SK-N-SH (cell line): ENCODE results near the gene MON2.

Source experiments
- EP300 ChIP-seq, 2 experiments: IDR thresholded peaks; 2 replicates each; pipeline versions ENCODE4 v1.4.0 to v1.6.1; 2012; ENCODE audit warnings: borderline replicate concordance in 1 of 2, low read depth in 1 of 2, low read length in 1 of 2
- EZH2phosphoT487 ChIP-seq: fragments of 200-600 bp; sonication (generic); IDR thresholded peaks from 2 replicates; pipeline ENCODE4 v1.6.1; 2017; ENCODE audit warnings: low read depth, mixed run types, mild to moderate bottlenecking, antibody characterized with exemption, moderate library complexity, borderline replicate concordance
- GABPA ChIP-seq: IDR thresholded peaks from 2 replicates; pipeline ENCODE4 v1.4.0; 2012; ENCODE audit warnings: low read depth, mild to moderate bottlenecking
- MXI1 ChIP-seq: IDR thresholded peaks from 2 replicates; pipeline ENCODE4 v1.6.1; 2012; ENCODE audit warnings: mild to moderate bottlenecking, low read depth, low read length, improper control_type of control experiment
- NFIC ChIP-seq: IDR thresholded peaks from 2 replicates; pipeline ENCODE4 v1.4.0; 2012; ENCODE audit warnings: borderline replicate concordance
- NRF1 ChIP-seq: IDR thresholded peaks from 2 replicates; pipeline ENCODE4 v1.6.1; 2012; ENCODE audit warnings: low read depth, mild to moderate bottlenecking, low read length
- POLR2AphosphoS5 ChIP-seq: IDR thresholded peaks from 2 replicates; pipeline ENCODE4 v1.6.1; 2012; ENCODE audit warnings: low read depth, low read length
- RFX5 ChIP-seq: IDR thresholded peaks from 2 replicates; pipeline ENCODE4 v1.6.1; 2012; ENCODE audit warnings: mild to moderate bottlenecking, improper control_type of control experiment, low read length
- SMC3 ChIP-seq: IDR thresholded peaks from 2 replicates; pipeline ENCODE4 v1.6.1; 2012; ENCODE audit warnings: low read depth, low read length, improper control_type of control experiment
- TAF1 ChIP-seq: IDR thresholded peaks from 2 replicates; pipeline ENCODE4 v1.6.1; 2012; ENCODE audit warnings: low read depth, mild to moderate bottlenecking, low read length, moderate library complexity, borderline replicate concordance
- TEAD4 ChIP-seq: IDR thresholded peaks from 2 replicates; pipeline ENCODE4 v1.4.0; 2012; ENCODE audit warnings: mild to moderate bottlenecking, borderline replicate concordance; ENCODE audit not compliant: insufficient read depth
- TF ChIP-seq, protein P1 (sequence below): fragments of 200-600 bp; sonication (generic); IDR thresholded peaks from 2 replicates; pipeline ENCODE4 v1.6.1; 2017; ENCODE audit warnings: antibody characterized with exemption, mild to moderate bottlenecking, moderate library complexity
- TF ChIP-seq, protein P2 (sequence below): IDR thresholded peaks from 2 replicates; pipeline ENCODE4 v1.6.1; 2012; ENCODE audit warnings: mild to moderate bottlenecking, low read depth, low read length, moderate library complexity

DNA sequence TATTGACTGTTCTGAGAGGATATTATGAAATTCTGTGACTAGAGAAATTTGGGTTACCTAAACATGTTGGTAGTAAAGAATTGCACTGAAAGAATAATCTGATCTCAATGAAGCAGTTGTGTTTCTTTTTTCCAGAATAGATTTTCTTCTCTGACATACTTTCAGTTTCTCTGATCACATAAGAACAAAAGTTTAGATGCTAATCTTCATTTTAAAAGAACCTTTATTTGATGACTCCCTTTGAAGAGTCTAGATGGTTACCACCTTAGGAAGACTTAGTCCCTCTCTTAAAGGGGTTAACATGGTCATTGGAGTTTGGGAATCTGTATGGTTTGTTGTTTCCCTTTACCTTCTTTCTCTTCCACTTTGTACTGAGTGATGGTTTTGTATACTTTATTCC lies 58.6 kb downstream of the MON2 start:
- TF ChIP-seq, protein P1, sequence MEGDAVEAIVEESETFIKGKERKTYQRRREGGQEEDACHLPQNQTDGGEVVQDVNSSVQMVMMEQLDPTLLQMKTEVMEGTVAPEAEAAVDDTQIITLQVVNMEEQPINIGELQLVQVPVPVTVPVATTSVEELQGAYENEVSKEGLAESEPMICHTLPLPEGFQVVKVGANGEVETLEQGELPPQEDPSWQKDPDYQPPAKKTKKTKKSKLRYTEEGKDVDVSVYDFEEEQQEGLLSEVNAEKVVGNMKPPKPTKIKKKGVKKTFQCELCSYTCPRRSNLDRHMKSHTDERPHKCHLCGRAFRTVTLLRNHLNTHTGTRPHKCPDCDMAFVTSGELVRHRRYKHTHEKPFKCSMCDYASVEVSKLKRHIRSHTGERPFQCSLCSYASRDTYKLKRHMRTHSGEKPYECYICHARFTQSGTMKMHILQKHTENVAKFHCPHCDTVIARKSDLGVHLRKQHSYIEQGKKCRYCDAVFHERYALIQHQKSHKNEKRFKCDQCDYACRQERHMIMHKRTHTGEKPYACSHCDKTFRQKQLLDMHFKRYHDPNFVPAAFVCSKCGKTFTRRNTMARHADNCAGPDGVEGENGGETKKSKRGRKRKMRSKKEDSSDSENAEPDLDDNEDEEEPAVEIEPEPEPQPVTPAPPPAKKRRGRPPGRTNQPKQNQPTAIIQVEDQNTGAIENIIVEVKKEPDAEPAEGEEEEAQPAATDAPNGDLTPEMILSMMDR: no peak
- TF ChIP-seq NRF1 (no peak), POLR2AphosphoS5 (no peak), TAF1 (no peak), EP300 (IDR thresholded peaks at IDR 0.05; ENCODE audit: borderline replicate concordance in 1 of 2, low read depth in 1 of 2, low read length in 1 of 2) (no peak), TEAD4 (no peak), NFIC (no peak), MXI1 (no peak), RFX5 (no peak), GABPA (no peak), EZH2phosphoT487 (no peak), SMC3 (no peak)
- TF ChIP-seq, protein P2, sequence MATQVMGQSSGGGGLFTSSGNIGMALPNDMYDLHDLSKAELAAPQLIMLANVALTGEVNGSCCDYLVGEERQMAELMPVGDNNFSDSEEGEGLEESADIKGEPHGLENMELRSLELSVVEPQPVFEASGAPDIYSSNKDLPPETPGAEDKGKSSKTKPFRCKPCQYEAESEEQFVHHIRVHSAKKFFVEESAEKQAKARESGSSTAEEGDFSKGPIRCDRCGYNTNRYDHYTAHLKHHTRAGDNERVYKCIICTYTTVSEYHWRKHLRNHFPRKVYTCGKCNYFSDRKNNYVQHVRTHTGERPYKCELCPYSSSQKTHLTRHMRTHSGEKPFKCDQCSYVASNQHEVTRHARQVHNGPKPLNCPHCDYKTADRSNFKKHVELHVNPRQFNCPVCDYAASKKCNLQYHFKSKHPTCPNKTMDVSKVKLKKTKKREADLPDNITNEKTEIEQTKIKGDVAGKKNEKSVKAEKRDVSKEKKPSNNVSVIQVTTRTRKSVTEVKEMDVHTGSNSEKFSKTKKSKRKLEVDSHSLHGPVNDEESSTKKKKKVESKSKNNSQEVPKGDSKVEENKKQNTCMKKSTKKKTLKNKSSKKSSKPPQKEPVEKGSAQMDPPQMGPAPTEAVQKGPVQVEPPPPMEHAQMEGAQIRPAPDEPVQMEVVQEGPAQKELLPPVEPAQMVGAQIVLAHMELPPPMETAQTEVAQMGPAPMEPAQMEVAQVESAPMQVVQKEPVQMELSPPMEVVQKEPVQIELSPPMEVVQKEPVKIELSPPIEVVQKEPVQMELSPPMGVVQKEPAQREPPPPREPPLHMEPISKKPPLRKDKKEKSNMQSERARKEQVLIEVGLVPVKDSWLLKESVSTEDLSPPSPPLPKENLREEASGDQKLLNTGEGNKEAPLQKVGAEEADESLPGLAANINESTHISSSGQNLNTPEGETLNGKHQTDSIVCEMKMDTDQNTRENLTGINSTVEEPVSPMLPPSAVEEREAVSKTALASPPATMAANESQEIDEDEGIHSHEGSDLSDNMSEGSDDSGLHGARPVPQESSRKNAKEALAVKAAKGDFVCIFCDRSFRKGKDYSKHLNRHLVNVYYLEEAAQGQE: no peak
